Measurements from ENCODE around the gene TRPV3.
"Not testable (repeated sequence)": the region's sequence is repeated elsewhere in the genome, so short reads cannot be mapped to it uniquely, and the experiment has no call there.

The TRPV3 gene

GRCh38 chr17:3475251-3475685, 82.3 kb downstream of the TRPV3 start:
- Mint-ChIP-seq H3K4me3 (no peak overlapping the region), H3K36me3 (no peaks in the 10 kb centered on the region)

GRCh38 chr17:3474212-3474611, 83.4 kb downstream of the TRPV3 start:
- Mint-ChIP-seq H3K4me3 (no peak overlapping the region), H3K27me3 (peaks cover 2% of the 10 kb centered on the region), H3K4me1 (peaks cover 5% of the 10 kb centered on the region), H3K9me3 (no peaks in the 10 kb centered on the region), H3K36me3 (no peaks in the 10 kb centered on the region), H3K27ac (no peak overlapping the region)
- no peak for ATAC-seq (ENCODE audit: low read depth)
- no peak for DNase-seq (ENCODE audit: low spot score in 2 of 2)

More at GRCh38 chr17:3475251-3475685, 82.3 kb downstream of the TRPV3 start:
- H3K4me1 Mint-ChIP-seq = peaks cover 5% of the 10 kb centered on the region
- no peak for ATAC-seq (ENCODE audit: low read depth)
- peaks cover 3% of the 10 kb centered on the region for H3K27me3 Mint-ChIP-seq
- H3K9me3 Mint-ChIP-seq = no peaks in the 10 kb centered on the region
- no peak for DNase-seq (ENCODE audit: low spot score in 2 of 2)
- no peak overlapping the region for H3K27ac Mint-ChIP-seq

GRCh38 chr17:3472137-3472536, 85.5 kb downstream of the TRPV3 start:
- H3K9me3 Mint-ChIP-seq = no peaks in the 10 kb centered on the region
- no peak overlapping the region for H3K4me3 Mint-ChIP-seq
- no peak overlapping the region for H3K27ac Mint-ChIP-seq
- H3K4me1 Mint-ChIP-seq = peaks cover 5% of the 10 kb centered on the region
- no peaks in the 10 kb centered on the region for H3K36me3 Mint-ChIP-seq
- H3K27me3 Mint-ChIP-seq = peaks cover 3% of the 10 kb centered on the region
- ATAC-seq (ENCODE audit: low read depth) (no peak), DNase-seq (ENCODE audit: low spot score in 2 of 2) (no peak)

GRCh38 chr17:3471599-3471998, 86.0 kb downstream of the TRPV3 start, which contains the start of gene SPATA22:
Gene SPATA22, minus strand, starts transcription at chr17:3471819. Its CDS starts 2,494 bp downstream, at chr17:3469325.
- peaks cover 5% of the 10 kb centered on the region for H3K4me1 Mint-ChIP-seq
- ATAC-seq (ENCODE audit: low read depth) (no peak), DNase-seq (ENCODE audit: low spot score in 2 of 2) (no peak)
- H3K9me3 Mint-ChIP-seq = no peaks in the 10 kb centered on the region
- peaks cover 3% of the 10 kb centered on the region for H3K27me3 Mint-ChIP-seq
- H3K36me3 Mint-ChIP-seq = no peaks in the 10 kb centered on the region
- H3K27ac Mint-ChIP-seq = no peak within 1 kb of the TSS
- H3K4me3 Mint-ChIP-seq = no peak within 1 kb of the TSS

- no peaks in the 10 kb centered on the region for H3K36me3 Mint-ChIP-seq
- H3K27me3 Mint-ChIP-seq = peaks cover 3% of the 10 kb centered on the region
- DNase-seq (ENCODE audit: low spot score in 2 of 2) = no peak
- H3K4me1 Mint-ChIP-seq = no peaks in the 10 kb centered on the region
- no peaks in the 10 kb centered on the region for H3K9me3 Mint-ChIP-seq
- no peak for ATAC-seq (ENCODE audit: low read depth)
- no peak overlapping the region for H3K4me3 Mint-ChIP-seq
- H3K27ac Mint-ChIP-seq = no peak overlapping the region
Observed at GRCh38 chr17:3469529-3469928, 88.1 kb downstream of the TRPV3 start.

GRCh38 chr17:3466355-3466754, 91.3 kb downstream of the TRPV3 start:
- H3K9me3 Mint-ChIP-seq; H3K27me3 Mint-ChIP-seq; H3K4me3 Mint-ChIP-seq; H3K27ac Mint-ChIP-seq; ATAC-seq (ENCODE audit: low read depth); DNase-seq (ENCODE audit: low spot score in 2 of 2); H3K36me3 Mint-ChIP-seq; H3K4me1 Mint-ChIP-seq: not testable (repeated sequence)

Measured in memory B cell (primary cell).